ENCODE data around the gene RIMS4.

Gene RIMS4

DNA sequence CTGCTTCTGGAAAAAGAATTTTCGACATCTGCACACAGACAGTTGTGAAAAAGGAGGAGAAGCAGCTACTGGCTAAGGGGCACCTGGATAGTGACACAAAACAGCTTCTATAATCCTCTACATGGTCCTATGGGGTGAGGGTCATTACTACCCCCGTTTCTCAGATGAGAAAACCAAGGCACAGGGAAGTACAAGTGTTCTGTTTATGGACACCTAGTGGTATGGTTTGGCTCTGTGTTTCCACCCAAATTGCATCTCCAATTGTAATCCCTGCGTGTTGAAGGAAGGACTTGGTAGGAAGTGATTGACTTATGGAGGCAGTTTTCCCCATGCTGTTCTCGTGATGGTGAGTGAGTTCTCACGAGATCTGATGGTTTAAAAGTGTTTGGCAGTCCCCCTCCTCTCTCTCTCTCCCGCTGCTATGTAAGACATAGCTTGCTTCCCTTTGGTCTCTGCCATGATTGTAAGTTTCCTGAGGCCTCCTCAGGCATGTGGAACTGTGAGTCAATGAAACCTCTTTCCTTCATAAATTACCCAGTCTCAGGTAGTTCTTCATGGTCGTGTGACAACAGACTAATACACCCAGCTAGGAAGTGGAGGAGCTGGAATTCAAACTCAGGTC is 67.2 kb downstream of the RIMS4 start:
- Histone ChIP-seq H3K36me3 (ENCODE audit: control insufficient read depth in 4 of 4, insufficient read depth in 4 of 4, low read length in 3 of 4) (no peaks in the 10 kb centered on the region), H3K27me3 (replicated peaks in 2 of 5; ENCODE audit: control insufficient read depth in 4 of 5, insufficient read depth in 5 of 5, low read length in 4 of 5) (peaks cover 3 to 26% (median 14%) of the 10 kb centered on the region in 5 experiments), H3K9me3 (ENCODE audit: control extremely low read depth in 1 of 5, control insufficient read depth in 4 of 5, insufficient read depth in 2 of 5, low read depth in 1 of 5, low read length in 4 of 5) (no peaks in the 10 kb centered on the region), H3K27ac (ENCODE audit: insufficient read depth in 1 of 2, low read depth in 1 of 2, low read length in 2 of 2, poor library complexity in 1 of 2, severe bottlenecking in 2 of 2) (no peak overlapping the region), H3K4me1 (ENCODE audit: control extremely low read depth in 1 of 4, control insufficient read depth in 4 of 4, insufficient read depth in 4 of 4, low read length in 3 of 4) (peaks cover 0 to 20% (median 10%) of the 10 kb centered on the region in 4 experiments), H3K4me3 (ENCODE audit: control insufficient read depth in 1 of 7, extremely low read depth in 1 of 7, insufficient read depth in 4 of 7, low read depth in 2 of 7, low read length in 6 of 7) (no peak overlapping the region)
- ChIA-PET POLR2A (no interaction called here), CTCF (interaction anchor here (0.9 to 2.5 kb wide), 4 partner anchors 11 to 59 kb away, joined by 3 to 6 read pairs (median 5); no protein-coding TSS in a partner anchor)
- no peak for DNase-seq
- 67% methylated on average over 3 of the region's 7 CpGs for WGBS (ENCODE audit: insufficient coverage)

DNA sequence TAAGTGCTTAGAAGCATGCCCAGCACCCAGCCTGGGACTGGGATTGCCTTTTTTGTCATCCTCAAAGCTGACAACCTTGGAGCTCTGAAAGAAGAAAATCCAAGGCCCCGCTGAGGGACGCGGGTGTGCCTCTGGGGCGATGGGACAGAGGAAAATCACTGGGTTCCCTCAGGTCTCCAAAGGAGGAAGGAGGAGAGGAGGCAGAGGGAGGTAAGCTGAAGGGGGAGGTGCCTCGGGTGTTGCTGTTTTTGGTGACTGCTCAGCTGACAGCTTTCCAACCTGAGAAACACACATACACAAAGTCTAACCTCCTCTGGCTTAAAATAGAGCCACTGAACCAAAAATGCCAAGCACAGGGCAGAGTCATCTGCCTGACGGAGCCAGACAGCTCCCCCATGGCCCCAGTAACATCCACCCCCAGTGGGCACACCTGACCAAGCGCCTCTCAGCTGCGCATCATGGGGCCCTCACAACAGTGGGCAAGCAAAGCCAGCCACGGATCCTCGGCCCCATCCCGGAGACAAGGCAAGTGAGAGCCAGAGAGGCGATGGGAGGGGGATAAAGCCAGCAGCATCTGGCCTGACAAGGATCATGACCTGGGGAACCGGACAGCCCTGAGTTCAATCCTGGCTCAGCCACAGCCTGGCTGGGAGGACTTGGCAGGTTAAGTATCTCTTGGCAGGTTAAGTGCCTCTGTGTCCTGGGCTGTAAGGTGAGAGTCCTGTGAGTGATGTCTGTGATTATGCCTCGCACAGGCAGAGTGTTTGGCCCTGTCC is 67.9 kb downstream of the RIMS4 start:
- Histone ChIP-seq H3K9me3 (ENCODE audit: control extremely low read depth in 1 of 5, control insufficient read depth in 4 of 5, insufficient read depth in 2 of 5, low read depth in 1 of 5, low read length in 4 of 5) (no peaks in the 10 kb centered on the region), H3K27ac (ENCODE audit: insufficient read depth in 1 of 2, low read depth in 1 of 2, low read length in 2 of 2, poor library complexity in 1 of 2, severe bottlenecking in 2 of 2) (no peak overlapping the region), H3K27me3 (replicated peaks in 2 of 5; ENCODE audit: control insufficient read depth in 4 of 5, insufficient read depth in 5 of 5, low read length in 4 of 5) (peaks cover 3 to 26% (median 14%) of the 10 kb centered on the region in 5 experiments), H3K4me3 (ENCODE audit: control insufficient read depth in 1 of 7, extremely low read depth in 1 of 7, insufficient read depth in 4 of 7, low read depth in 2 of 7, low read length in 6 of 7) (no peak overlapping the region), H3K4me1 (ENCODE audit: control extremely low read depth in 1 of 4, control insufficient read depth in 4 of 4, insufficient read depth in 4 of 4, low read length in 3 of 4) (peaks cover 0 to 19% (median 10%) of the 10 kb centered on the region in 4 experiments), H3K36me3 (ENCODE audit: control insufficient read depth in 4 of 4, insufficient read depth in 4 of 4, low read length in 3 of 4) (no peaks in the 10 kb centered on the region)
- CTCF ChIA-PET, result interaction anchor here (1.4 to 2.5 kb wide), 3 partner anchors 9 to 59 kb away, joined by 3 to 6 read pairs (median 5); no protein-coding TSS in a partner anchor
- POLR2A ChIA-PET, result no interaction called here
- no peak for DNase-seq
- 82% methylated on average over 8 of the region's 14 CpGs for WGBS (ENCODE audit: insufficient coverage)

DNA sequence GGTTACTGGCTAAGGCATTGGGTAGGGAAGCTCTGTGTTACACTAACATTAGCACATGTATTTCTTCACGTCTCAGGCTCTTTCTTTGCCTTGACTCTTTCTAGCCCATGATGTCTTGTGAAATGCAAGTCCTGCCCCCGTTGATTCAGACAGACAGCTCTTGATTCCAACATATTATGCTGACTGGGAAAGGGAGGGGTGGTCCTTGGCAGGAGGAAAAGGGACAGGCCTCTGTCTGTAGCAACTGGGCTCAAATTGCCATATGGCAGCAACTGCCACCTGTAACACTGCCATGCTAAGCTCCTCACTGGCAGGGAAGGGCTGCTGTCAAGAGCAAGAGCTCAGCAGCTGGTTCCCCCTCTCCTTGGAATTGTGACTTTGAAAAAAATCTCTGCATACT is 70.4 kb downstream of the RIMS4 start:
- POLR2A ChIA-PET, result no interaction called here
- peaks cover 0 to 7% (median 4%) of the 10 kb centered on the region in 4 experiments for H3K4me1 ChIP-seq (ENCODE audit: control extremely low read depth in 1 of 4, control insufficient read depth in 4 of 4, insufficient read depth in 4 of 4, low read length in 3 of 4)
- peaks cover 0 to 8% (median under 1%) of the 10 kb centered on the region in 5 experiments for H3K27me3 ChIP-seq (replicated peaks in 2 of 5; ENCODE audit: control insufficient read depth in 4 of 5, insufficient read depth in 5 of 5, low read length in 4 of 5)
- H3K36me3 ChIP-seq (ENCODE audit: control insufficient read depth in 4 of 4, insufficient read depth in 4 of 4, low read length in 3 of 4), result no peaks in the 10 kb centered on the region
- no peak for DNase-seq
- no peak overlapping the region for H3K4me3 ChIP-seq (ENCODE audit: control insufficient read depth in 1 of 7, extremely low read depth in 1 of 7, insufficient read depth in 4 of 7, low read depth in 2 of 7, low read length in 6 of 7)
- H3K27ac ChIP-seq (ENCODE audit: insufficient read depth in 1 of 2, low read depth in 1 of 2, low read length in 2 of 2, poor library complexity in 1 of 2, severe bottlenecking in 2 of 2), result no peak overlapping the region
- no peaks in the 10 kb centered on the region for H3K9me3 ChIP-seq (ENCODE audit: control extremely low read depth in 1 of 5, control insufficient read depth in 4 of 5, insufficient read depth in 2 of 5, low read depth in 1 of 5, low read length in 4 of 5)
- WGBS (ENCODE audit: insufficient coverage), result 100% methylated on average over 2 of the region's 2 CpGs
- CTCF ChIA-PET, result interaction anchor here (0.7 kb wide), 1 partner anchor 13 kb away, joined by 3 read pairs; no protein-coding TSS in a partner anchor

DNA sequence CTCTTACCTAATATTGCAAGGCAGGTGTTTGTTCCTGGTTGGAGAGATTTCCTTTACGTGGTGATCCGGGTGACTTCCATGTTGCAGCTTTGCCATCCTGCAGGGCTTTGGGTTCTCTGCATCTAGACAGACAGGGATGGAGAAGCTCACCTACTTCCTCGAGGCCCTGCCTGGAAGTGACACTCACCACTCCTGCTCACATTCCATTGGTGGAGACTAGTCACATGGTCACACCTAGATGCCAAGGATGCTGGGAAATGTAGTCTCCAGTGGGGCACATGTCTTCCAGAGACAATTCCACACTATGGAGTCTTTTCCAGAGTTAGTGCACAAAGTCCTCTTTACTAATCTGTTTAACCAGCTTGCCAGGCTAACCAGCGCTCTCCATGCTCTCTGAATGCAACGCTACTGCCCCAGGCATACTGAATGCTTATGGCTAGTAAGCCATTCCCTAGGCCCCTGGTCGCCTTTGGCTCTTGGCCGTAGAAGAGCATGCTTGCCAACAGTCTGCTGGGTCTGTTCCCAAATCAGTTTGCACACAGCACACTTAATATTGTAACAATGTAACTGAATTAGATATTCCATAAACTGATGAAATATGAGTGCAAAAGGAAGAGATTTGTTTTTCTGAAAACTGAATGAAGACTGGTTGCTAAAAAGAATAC is 71.4 kb downstream of the RIMS4 start:
- H3K27me3 ChIP-seq (replicated peaks in 2 of 5; ENCODE audit: control insufficient read depth in 4 of 5, insufficient read depth in 5 of 5, low read length in 4 of 5), result peaks cover 0 to 5% (median 0%) of the 10 kb centered on the region in 5 experiments
- H3K4me1 ChIP-seq (ENCODE audit: control extremely low read depth in 1 of 4, control insufficient read depth in 4 of 4, insufficient read depth in 4 of 4, low read length in 3 of 4), result peaks cover 0 to 7% (median 4%) of the 10 kb centered on the region in 4 experiments
- H3K9me3 ChIP-seq (ENCODE audit: control extremely low read depth in 1 of 5, control insufficient read depth in 4 of 5, insufficient read depth in 2 of 5, low read depth in 1 of 5, low read length in 4 of 5), result no peaks in the 10 kb centered on the region
- peak; percentile 67 to 83 (median 82) for DNase-seq
- H3K27ac ChIP-seq (ENCODE audit: insufficient read depth in 1 of 2, low read depth in 1 of 2, low read length in 2 of 2, poor library complexity in 1 of 2, severe bottlenecking in 2 of 2), result no peak overlapping the region
- ChIA-PET CTCF (interaction anchor here (2.8 to 3.0 kb wide), 2 partner anchors 9 to 55 kb away, joined by 12 to 16 read pairs; no protein-coding TSS in a partner anchor), POLR2A (no interaction called here)
- 100% methylated on average over 4 of the region's 7 CpGs for WGBS (ENCODE audit: insufficient coverage)
- no peaks in the 10 kb centered on the region for H3K36me3 ChIP-seq (ENCODE audit: control insufficient read depth in 4 of 4, insufficient read depth in 4 of 4, low read length in 3 of 4)
- H3K4me3 ChIP-seq (ENCODE audit: control insufficient read depth in 1 of 7, extremely low read depth in 1 of 7, insufficient read depth in 4 of 7, low read depth in 2 of 7, low read length in 6 of 7), result no peak overlapping the region

DNA sequence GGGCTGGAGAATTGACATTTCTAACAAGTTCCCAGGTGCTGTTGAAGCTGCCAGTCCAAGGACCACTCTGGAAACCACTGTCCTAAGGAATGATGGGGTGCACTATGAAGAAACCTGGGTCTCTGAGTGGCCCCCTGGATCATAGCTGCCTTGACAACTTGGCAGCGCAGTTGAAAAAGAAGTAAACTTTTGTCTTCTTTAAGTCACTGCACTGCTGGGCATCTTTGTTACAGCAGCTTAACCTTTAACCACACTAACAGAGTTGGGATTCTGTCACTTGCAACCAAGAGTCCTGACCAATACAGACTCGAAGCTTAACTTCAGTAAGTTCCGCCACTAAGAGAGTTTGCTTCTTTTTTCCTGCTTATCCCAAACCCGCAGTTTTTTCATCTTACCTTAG is 73.2 kb downstream of the RIMS4 start:
- POLR2A ChIA-PET, result interaction anchor here (0.6 kb wide), 1 partner anchor 132 kb away, joined by 6 read pairs; no protein-coding TSS in a partner anchor
- no peak for DNase-seq
- Histone ChIP-seq H3K9me3 (ENCODE audit: control extremely low read depth in 1 of 5, control insufficient read depth in 4 of 5, insufficient read depth in 2 of 5, low read depth in 1 of 5, low read length in 4 of 5) (no peaks in the 10 kb centered on the region), H3K4me3 (ENCODE audit: control insufficient read depth in 1 of 7, extremely low read depth in 1 of 7, insufficient read depth in 4 of 7, low read depth in 2 of 7, low read length in 6 of 7) (no peak overlapping the region), H3K27ac (ENCODE audit: insufficient read depth in 1 of 2, low read depth in 1 of 2, low read length in 2 of 2, poor library complexity in 1 of 2, severe bottlenecking in 2 of 2) (no peak overlapping the region), H3K36me3 (ENCODE audit: control insufficient read depth in 4 of 4, insufficient read depth in 4 of 4, low read length in 3 of 4) (no peaks in the 10 kb centered on the region), H3K27me3 (replicated peaks in 2 of 5; ENCODE audit: control insufficient read depth in 4 of 5, insufficient read depth in 5 of 5, low read length in 4 of 5) (peaks cover 0 to 1% (median 0%) of the 10 kb centered on the region in 5 experiments), H3K4me1 (ENCODE audit: control extremely low read depth in 1 of 4, control insufficient read depth in 4 of 4, insufficient read depth in 4 of 4, low read length in 3 of 4) (peaks cover 0 to 9% (median 4%) of the 10 kb centered on the region in 4 experiments)
- 100% methylated on average over 2 of the region's 4 CpGs for WGBS (ENCODE audit: insufficient coverage)
- CTCF ChIA-PET, result interaction anchor here (0.9 to 3.0 kb wide), 5 partner anchors 11 to 54 kb away, joined by 3 to 16 read pairs (median 5); no protein-coding TSS in a partner anchor

DNA sequence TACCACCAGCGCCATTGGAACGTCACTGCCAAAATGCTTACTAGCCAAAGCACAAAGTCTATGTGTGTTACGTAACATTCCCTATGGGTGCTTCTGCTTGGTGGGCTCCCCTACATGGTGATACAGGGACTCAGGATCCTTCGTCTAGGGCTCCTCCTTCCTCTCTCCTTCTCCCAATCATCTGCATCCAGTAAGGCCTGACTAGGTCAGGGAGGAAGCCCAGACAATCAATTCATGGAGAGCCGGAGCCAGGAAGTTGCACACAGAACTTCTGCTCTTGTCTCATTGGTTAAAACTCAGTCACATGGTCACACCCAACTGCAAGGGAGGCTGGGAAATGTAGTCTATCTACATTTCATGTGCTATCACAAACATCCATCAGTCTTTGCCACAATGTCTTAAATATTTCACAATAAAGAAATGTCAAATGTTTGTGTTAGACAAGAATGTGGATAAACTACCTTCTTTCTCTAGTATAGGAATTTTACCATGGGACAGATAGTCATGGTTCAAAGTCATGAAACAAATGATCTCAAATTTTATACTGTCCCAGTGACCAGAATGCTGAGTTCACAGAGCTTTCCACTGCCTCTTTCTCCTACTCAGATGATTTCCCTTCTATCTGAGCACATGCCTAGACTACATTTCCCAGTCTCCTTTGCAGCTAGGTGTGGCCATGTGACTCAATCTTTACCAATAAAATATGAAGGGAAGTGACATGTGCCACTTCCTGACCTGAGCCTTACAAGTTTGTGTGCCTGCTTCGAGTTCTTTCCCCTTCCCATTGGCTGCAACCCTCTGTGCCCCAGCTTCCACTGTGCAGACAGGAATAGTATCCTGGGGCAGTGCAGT is 74.0 kb downstream of the RIMS4 start:
- no peaks in the 10 kb centered on the region for H3K9me3 ChIP-seq (ENCODE audit: control extremely low read depth in 1 of 5, control insufficient read depth in 4 of 5, insufficient read depth in 2 of 5, low read depth in 1 of 5, low read length in 4 of 5)
- peaks cover 0 to 9% (median 4%) of the 10 kb centered on the region in 4 experiments for H3K4me1 ChIP-seq (ENCODE audit: control extremely low read depth in 1 of 4, control insufficient read depth in 4 of 4, insufficient read depth in 4 of 4, low read length in 3 of 4)
- POLR2A ChIA-PET, result interaction anchor here (0.6 kb wide), 1 partner anchor 133 kb away, joined by 6 read pairs; no protein-coding TSS in a partner anchor
- 53% methylated on average over 4 of the region's 6 CpGs for WGBS (ENCODE audit: insufficient coverage)
- CTCF ChIA-PET, result interaction anchor here (1.3 to 3.0 kb wide), 4 partner anchors 11 to 53 kb away, joined by 3 to 16 read pairs (median 8); no protein-coding TSS in a partner anchor
- peak; percentile 81 to 88 (median 87) for DNase-seq
- H3K36me3 ChIP-seq (ENCODE audit: control insufficient read depth in 4 of 4, insufficient read depth in 4 of 4, low read length in 3 of 4), result no peaks in the 10 kb centered on the region
- H3K27ac ChIP-seq (ENCODE audit: insufficient read depth in 1 of 2, low read depth in 1 of 2, low read length in 2 of 2, poor library complexity in 1 of 2, severe bottlenecking in 2 of 2), result no peak overlapping the region
- peak overlapping the region in 2 of 7 experiments; percentile 29 to 53 for H3K4me3 ChIP-seq (ENCODE audit: control insufficient read depth in 1 of 7, extremely low read depth in 1 of 7, insufficient read depth in 4 of 7, low read depth in 2 of 7, low read length in 6 of 7)
- no peaks in the 10 kb centered on the region for H3K27me3 ChIP-seq (replicated peaks in 2 of 5; ENCODE audit: control insufficient read depth in 4 of 5, insufficient read depth in 5 of 5, low read length in 4 of 5)
